Tibial nerve (tissue), 4 donors: ENCODE measurements around the gene FABP6.

Source experiments
- CTCF ChIP-seq, 5 experiments: fragments of 200-600 bp in 3 of 5; fragments of 450-650 bp in 2 of 5; sonication (generic) in 3 of 5; IDR thresholded peaks; one replicate each; pipeline ENCODE4 v1.5.1; 2016 to 2019; ENCODE audit warnings: antibody characterized with exemption in 5 of 5, mild to moderate bottlenecking in 3 of 5, moderate library complexity in 2 of 5
- EP300 ChIP-seq, 2 donors: sonication (generic); formaldehyde crosslinking; IDR thresholded peaks; one replicate each; pipeline ENCODE4 v1.6.1; 2017; ENCODE audit warnings: antibody characterized with exemption in 2 of 2, mild to moderate bottlenecking in 1 of 2
- POLR2A ChIP-seq, 2 donors: fragments of 450-650 bp; IDR thresholded peaks; one replicate each; pipeline ENCODE4 v1.6.1; 2017; ENCODE audit warnings: antibody characterized with exemption in 2 of 2, mild to moderate bottlenecking in 2 of 2, moderate library complexity in 2 of 2

GRCh38 chr5:160271396-160271795 lies 42.1 kb downstream of the FABP6 start:
- TF ChIP-seq EP300 (IDR thresholded peaks at IDR 0.05) (no peak), CTCF (IDR thresholded peaks at IDR 0.05) (no peak), POLR2A (IDR thresholded peaks at IDR 0.05) (no peak)
